Psoas muscle (tissue), 8 donors: ENCODE data around the gene PVALB. TPM values are rescaled to one million over a fixed set of nuclear protein-coding genes. Genes with fewer than 3 reads are reported as not detected.

Source experiments
- ATAC-seq, 4 donors: fragments of 200-7000 bp; cut with Tn5 transposase; one replicate each; pipeline ENCODE4 v1.9.1; 2020; ENCODE audit warnings: moderate library complexity in 3 of 4, mild to moderate bottlenecking in 2 of 4
- DNase-seq, 2 donors: peaks; one replicate each; pipeline ENCODE4 v3.0.0-alpha.2; 2020
- H3K27ac ChIP-seq: fragments of 200-600 bp; one replicate; pipeline ENCODE4 v1.8.0; 2022
- H3K27me3 ChIP-seq, 3 donors: fragments of 200-600 bp in 1 of 3; one replicate each; pipeline versions ENCODE4 v1.6.1 to v1.8.0; 2013 to 2022; ENCODE audit warnings: low read length in 2 of 3, mild to moderate bottlenecking in 2 of 3, moderate library complexity in 1 of 3; ENCODE audit not compliant: insufficient read depth in 3 of 3
- H3K36me3 ChIP-seq, 2 donors: fragments of 200-600 bp in 1 of 2; one replicate each; pipeline versions ENCODE4 v1.6.1 to v1.8.0; 2013 to 2022; ENCODE audit warnings: low read depth in 1 of 2, mild to moderate bottlenecking in 1 of 2, moderate library complexity in 1 of 2; ENCODE audit not compliant: insufficient read depth in 1 of 2
- H3K4me1 ChIP-seq: fragments of 200-600 bp; one replicate; pipeline ENCODE4 v1.8.0; 2022
- H3K4me3 ChIP-seq: fragments of 200-600 bp; one replicate; pipeline ENCODE4 v1.8.0; 2022; ENCODE audit warnings: mild to moderate bottlenecking
- H3K9me3 ChIP-seq: fragments of 200-600 bp; one replicate; pipeline ENCODE4 v1.8.0; 2022
- CTCF ChIP-seq: fragments of 200-600 bp; IDR thresholded peaks from one replicate; pipeline ENCODE4 v1.8.0; 2022; ENCODE audit warnings: antibody characterized with exemption
- WGBS, 3 donors: extraction: QIAGEN DNeasy Blood & Tissue Kit; methylation state at CpG; one replicate each; pipeline versions ENCODE4 v1.1.6 to v1.1.7; 2013; 5-methylcytosine and 5-hydroxymethylcytosine counted together
- intact Hi-C, 2 donors: fragments of 100-400 bp; cut with DNase I; formaldehyde crosslinking; loops; one replicate each; pipeline versions ENCODE4 v1.11.0 to v1.14.2; 2022
- polyA plus RNA-seq, 3 donors: library from polyadenylated mRNA; stranded (reverse); fragments of 200-250 nt; gene quantifications; one replicate each; pipeline ENCODE4 v1.2.3, GENCODE V29; 2013
- total RNA-seq, 4 donors: library from RNA; stranded (reverse); fragmentation: NEBNext Ultra II Directional in 2 of 4; extraction: Animal tissue kit (Norgen Biotek cat#: 25700) in 2 of 4; gene quantifications; one replicate each; pipeline versions ENCODE4 v1.2.1 to v1.2.4, GENCODE V29; 2021 to 2023
- donor health status: healthy with polysubstance abuse.
- donor health status: DM: no; HTN: no; CAD: no; lungs with moderate emphysema.
- donor health status: Bipolar disorder and iron deficiency.
- donor health status: healthy.
- donor health status: DM: yes; HTN: yes; CAD: no.
- donor health status: DM: no; HTN: no; CAD: no.
- donor health status: DM: no; HTN: no; CAD: no.
- donor health status: DM: yes; HTN: yes; CAD: no.

Gene PVALB
- total and polyA plus RNA-seq, 7 donors: 0.22 to 1.4 (median 1.1) TPM; not detected in 3

GRCh38 chr22:36769541-36770512 is 47.0 kb downstream of the PVALB start:
- H3K4me1 ChIP-seq: peaks cover 3% of the 10 kb centered on the region
- no peak for TF ChIP-seq CTCF
- WGBS, 3 donors: 75 to 79% (median 77%) methylated on average over 23 of the region's 23 CpGs
- intact Hi-C loops: loop anchor here in 1 of 2 donors (5.0 kb wide), 1 partner anchor 218 kb away; no protein-coding TSS in a partner anchor
- H3K27ac ChIP-seq: no peak overlapping the region
- H3K27me3 ChIP-seq: no peaks in the 10 kb centered on the region
- H3K9me3 ChIP-seq: no peaks in the 10 kb centered on the region
- no peak for DNase-seq
- H3K4me3 ChIP-seq: no peak overlapping the region
- no peak for ATAC-seq
- peaks cover 0 to 18% of the 10 kb centered on the region in 2 donors for H3K36me3 ChIP-seq

GRCh38 chr22:36768616-36769015 is 48.2 kb downstream of the PVALB start:
- Histone ChIP-seq H3K27ac (no peak overlapping the region), H3K4me1 (no peaks in the 10 kb centered on the region), H3K9me3 (no peaks in the 10 kb centered on the region), H3K27me3 (no peaks in the 10 kb centered on the region), H3K36me3 (peaks cover 0 to 20% of the 10 kb centered on the region in 2 donors), H3K4me3 (no peak overlapping the region)
- intact Hi-C loops: loop anchor here in 1 of 2 donors (5.0 kb wide), 1 partner anchor 216 kb away; no protein-coding TSS in a partner anchor
- DNase-seq (no peak), ATAC-seq (no peak)
- WGBS, 3 donors: 85 to 93% (median 90%) methylated on average over 13 of the region's 13 CpGs
- no peak for TF ChIP-seq CTCF

GRCh38 chr22:36768141-36768540 is 48.7 kb downstream of the PVALB start:
- no peaks in the 10 kb centered on the region for H3K4me1 ChIP-seq
- no peaks in the 10 kb centered on the region for H3K27me3 ChIP-seq
- H3K4me3 ChIP-seq: no peak overlapping the region
- H3K9me3 ChIP-seq: no peaks in the 10 kb centered on the region
- intact Hi-C loops: loop anchor here in 1 of 2 donors (5.0 kb wide), 1 partner anchor 216 kb away; no protein-coding TSS in a partner anchor
- TF ChIP-seq CTCF: no peak
- DNase-seq (no peak), ATAC-seq (no peak)
- WGBS, 3 donors: 96 to 99% (median 96%) methylated on average over 5 of the region's 5 CpGs
- H3K27ac ChIP-seq: no peak overlapping the region
- peaks cover 0 to 25% of the 10 kb centered on the region in 2 donors for H3K36me3 ChIP-seq

- Histone ChIP-seq H3K4me1 (no peaks in the 10 kb centered on the region), H3K36me3 (peaks cover 0 to 34% of the 10 kb centered on the region in 2 donors), H3K27ac (no peak overlapping the region), H3K4me3 (no peak overlapping the region), H3K9me3 (no peaks in the 10 kb centered on the region), H3K27me3 (no peaks in the 10 kb centered on the region)
- WGBS, 3 donors: 87 to 89% (median 87%) methylated on average over 10 of the region's 10 CpGs
- DNase-seq: no peak
- TF ChIP-seq CTCF: no peak
- ATAC-seq: no peak
- intact Hi-C loops: loop anchor here in 1 of 2 donors (5.0 kb wide), 1 partner anchor 215 kb away; no protein-coding TSS in a partner anchor
Observed at GRCh38 chr22:36767035-36767775, 49.6 kb downstream of the PVALB start.
